C4-2B (cell line): ENCODE results near the gene SLC34A1.

Source experiments
- CTCF ChIP-seq: fragments of 450-650 bp; conservative IDR thresholded peaks from 2 replicates; pipeline ENCODE4 v1.5.1; 2017; ENCODE audit warnings: mild to moderate bottlenecking
- ZFX ChIP-seq: fragments of 450-650 bp; IDR thresholded peaks from 2 replicates; pipeline ENCODE4 v1.6.1; 2017

GRCh38 chr5:177434942-177435738, 50.9 kb downstream of the SLC34A1 start:
- no peak for TF ChIP-seq CTCF
- no peak for TF ChIP-seq ZFX
